K562 (cell line): ENCODE measurements around the gene LRP10. TPM values are rescaled to one million over a fixed set of nuclear protein-coding genes. Genes with fewer than 3 reads are reported as not detected.

ENCODE experiments used
- ARID1B ChIP-seq: fragments of 450-650 bp; IDR thresholded peaks from 2 replicates; pipeline ENCODE4 v1.6.1; 2016; ENCODE audit warnings: antibody characterized with exemption, mild to moderate bottlenecking, inconsistent platforms
- ILK ChIP-seq: fragments of 450-650 bp; IDR thresholded peaks from 2 replicates; pipeline ENCODE4 v1.6.1; 2016; ENCODE audit warnings: missing genetic modification characterization, low read depth, mild to moderate bottlenecking, missing compliant biosample characterization, moderate library complexity, borderline replicate concordance
- KDM1A ChIP-seq, 2 experiments: fragments of 450-650 bp; IDR thresholded peaks; 2 replicates each; pipeline ENCODE4 v1.6.1; 2016; ENCODE audit warnings: mild to moderate bottlenecking in 2 of 2
- MYNN ChIP-seq, 2 experiments: sonication (generic); formaldehyde crosslinking in 1 of 2; IDR thresholded peaks; 2 replicates each; pipeline versions ENCODE4 v1.5.0 to v1.6.1; 2016 to 2020; ENCODE audit warnings: antibody characterized with exemption in 1 of 2, missing genetic modification reagents in 1 of 2
- NFRKB ChIP-seq: fragments of 450-650 bp; IDR thresholded peaks from 2 replicates; pipeline ENCODE4 v1.6.1; 2016; ENCODE audit warnings: low read depth
- SMAD3 ChIP-seq: fragments of 450-650 bp; formaldehyde crosslinking; conservative IDR thresholded peaks from 2 replicates; pipeline ENCODE4 v1.4.0; 2020; ENCODE audit warnings: mild to moderate bottlenecking
- SP2 ChIP-seq: IDR thresholded peaks from 2 replicates; pipeline ENCODE4 v1.6.1; 2011; ENCODE audit warnings: mild to moderate bottlenecking, low read depth, low read length, moderate library complexity; ENCODE audit not compliant: poor library complexity, severe bottlenecking; ENCODE audit errors: extremely low read depth
- ZBTB34 ChIP-seq: fragments of 250-450 bp; sonication (Bioruptor Pico); IDR thresholded peaks from 2 replicates; pipeline ENCODE4 v1.8.0; 2021; ENCODE audit warnings: mild to moderate bottlenecking, moderate library complexity
- ZNF431 ChIP-seq: sonication (generic); formaldehyde crosslinking; IDR thresholded peaks from 2 replicates; pipeline ENCODE4 v1.8.0; 2022; ENCODE audit warnings: mild to moderate bottlenecking, missing genetic modification reagents
- ZNF518B ChIP-seq: fragments of 250-450 bp; sonication (Bioruptor Pico); IDR thresholded peaks from 2 replicates; pipeline ENCODE4 v1.5.0; 2021; ENCODE audit warnings: mild to moderate bottlenecking, moderate library complexity
- polyA plus RNA-seq, 8 experiments: library from polyadenylated mRNA; depleted of rRNA in 4 of 8; stranded (reverse) in 5 of 8; unstranded in 3 of 8; fragments of >200 nt; fragmentation: Nextera tagmentation in 2 of 8; fragmentation: Illumina TruSeq in 1 of 8; extraction: Ambion mirVana in 2 of 8; extraction: Trizol in 1 of 8; gene quantifications; 2 replicates each; pipeline versions ENCODE4 v1.2.1 to v1.2.3, GENCODE V29; 2011 to 2014; ENCODE audit warnings: inconsistent platforms in 1 of 8, missing spikeins in 1 of 8
- total RNA-seq, 7 experiments: library from RNA; depleted of rRNA in 6 of 7; stranded (reverse); fragments of >200 nt in 6 of 7; fragmentation: Illumina TruSeq in 2 of 7; extraction: Trizol in 2 of 7; gene quantifications; 2 replicates each; pipeline versions ENCODE4 v1.2.1 to v1.2.3, GENCODE V29; 2011 to 2021; ENCODE audit warnings: low replicate concordance in 1 of 7
- TF ChIP-seq, protein P1 (sequence below): sonication (generic); formaldehyde crosslinking; IDR thresholded peaks from 2 replicates; pipeline ENCODE4 v1.8.0; 2023; ENCODE audit warnings: mild to moderate bottlenecking, missing genetic modification reagents
- TF ChIP-seq, protein P2 (sequence below): fragments of 450-650 bp; formaldehyde crosslinking; conservative IDR thresholded peaks from 2 replicates; pipeline ENCODE4 v1.4.0; 2022; ENCODE audit warnings: mild to moderate bottlenecking, missing genetic modification characterization
- TF ChIP-seq, protein P3 (sequence below): fragments of 250-450 bp; sonication (Bioruptor Pico); IDR thresholded peaks from 2 replicates; pipeline ENCODE4 v1.6.1; 2021; ENCODE audit warnings: mild to moderate bottlenecking

LRP10 gene
- total and polyA plus RNA-seq, 9 of the 15 experiments (the other 6 are each of a cell fraction or from before 2014, with no cell fraction given), result 1.3 to 45.5 (median 10.9) TPM

GRCh38 chr14:22929104-22929960 is 57.8 kb downstream of the LRP10 start, which contains the start of gene PRMT5 (continued):
- TF ChIP-seq, protein P1, sequence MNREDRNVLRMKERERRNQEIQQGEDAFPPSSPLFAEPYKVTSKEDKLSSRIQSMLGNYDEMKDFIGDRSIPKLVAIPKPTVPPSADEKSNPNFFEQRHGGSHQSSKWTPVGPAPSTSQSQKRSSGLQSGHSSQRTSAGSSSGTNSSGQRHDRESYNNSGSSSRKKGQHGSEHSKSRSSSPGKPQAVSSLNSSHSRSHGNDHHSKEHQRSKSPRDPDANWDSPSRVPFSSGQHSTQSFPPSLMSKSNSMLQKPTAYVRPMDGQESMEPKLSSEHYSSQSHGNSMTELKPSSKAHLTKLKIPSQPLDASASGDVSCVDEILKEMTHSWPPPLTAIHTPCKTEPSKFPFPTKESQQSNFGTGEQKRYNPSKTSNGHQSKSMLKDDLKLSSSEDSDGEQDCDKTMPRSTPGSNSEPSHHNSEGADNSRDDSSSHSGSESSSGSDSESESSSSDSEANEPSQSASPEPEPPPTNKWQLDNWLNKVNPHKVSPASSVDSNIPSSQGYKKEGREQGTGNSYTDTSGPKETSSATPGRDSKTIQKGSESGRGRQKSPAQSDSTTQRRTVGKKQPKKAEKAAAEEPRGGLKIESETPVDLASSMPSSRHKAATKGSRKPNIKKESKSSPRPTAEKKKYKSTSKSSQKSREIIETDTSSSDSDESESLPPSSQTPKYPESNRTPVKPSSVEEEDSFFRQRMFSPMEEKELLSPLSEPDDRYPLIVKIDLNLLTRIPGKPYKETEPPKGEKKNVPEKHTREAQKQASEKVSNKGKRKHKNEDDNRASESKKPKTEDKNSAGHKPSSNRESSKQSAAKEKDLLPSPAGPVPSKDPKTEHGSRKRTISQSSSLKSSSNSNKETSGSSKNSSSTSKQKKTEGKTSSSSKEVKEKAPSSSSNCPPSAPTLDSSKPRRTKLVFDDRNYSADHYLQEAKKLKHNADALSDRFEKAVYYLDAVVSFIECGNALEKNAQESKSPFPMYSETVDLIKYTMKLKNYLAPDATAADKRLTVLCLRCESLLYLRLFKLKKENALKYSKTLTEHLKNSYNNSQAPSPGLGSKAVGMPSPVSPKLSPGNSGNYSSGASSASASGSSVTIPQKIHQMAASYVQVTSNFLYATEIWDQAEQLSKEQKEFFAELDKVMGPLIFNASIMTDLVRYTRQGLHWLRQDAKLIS (CRISPR knock-in tag), result peak; percentile 64; the same call in 1 of the 2 replicates
- TF ChIP-seq NFRKB (peak; percentile 97), SMAD3 (CRISPR knock-in tag) (0 out of 2 replicates have a peak, but pooled peaks have one; percentile 51), ZNF518B (CRISPR knock-in tag) (no peak), ZNF431 (CRISPR knock-in tag) (peak; percentile 32; the same call in 1 of the 2 replicates), ZBTB34 (no peak), SP2 (peak; percentile 62), ILK (tag) (no peak), ARID1B (no peak), KDM1A (IDR thresholded peaks at IDR 0.05) (no peak), MYNN (IDR thresholded peaks at IDR 0.05) (no peak; the same call in 1 of the 2 replicates), MYNN (CRISPR knock-in tag; IDR thresholded peaks at IDR 0.05) (no peak)
- TF ChIP-seq, protein P2, sequence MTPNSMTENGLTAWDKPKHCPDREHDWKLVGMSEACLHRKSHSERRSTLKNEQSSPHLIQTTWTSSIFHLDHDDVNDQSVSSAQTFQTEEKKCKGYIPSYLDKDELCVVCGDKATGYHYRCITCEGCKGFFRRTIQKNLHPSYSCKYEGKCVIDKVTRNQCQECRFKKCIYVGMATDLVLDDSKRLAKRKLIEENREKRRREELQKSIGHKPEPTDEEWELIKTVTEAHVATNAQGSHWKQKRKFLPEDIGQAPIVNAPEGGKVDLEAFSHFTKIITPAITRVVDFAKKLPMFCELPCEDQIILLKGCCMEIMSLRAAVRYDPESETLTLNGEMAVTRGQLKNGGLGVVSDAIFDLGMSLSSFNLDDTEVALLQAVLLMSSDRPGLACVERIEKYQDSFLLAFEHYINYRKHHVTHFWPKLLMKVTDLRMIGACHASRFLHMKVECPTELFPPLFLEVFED (CRISPR knock-in tag), result 0 out of 2 replicates have a peak, but pooled peaks have one; percentile 62
- TF ChIP-seq, protein P3, sequence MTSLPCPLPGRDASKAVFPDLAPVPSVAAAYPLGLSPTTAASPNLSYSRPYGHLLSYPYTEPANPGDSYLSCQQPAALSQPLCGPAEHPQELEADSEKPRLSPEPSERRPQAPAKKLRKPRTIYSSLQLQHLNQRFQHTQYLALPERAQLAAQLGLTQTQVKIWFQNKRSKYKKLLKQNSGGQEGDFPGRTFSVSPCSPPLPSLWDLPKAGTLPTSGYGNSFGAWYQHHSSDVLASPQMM (CRISPR knock-in tag), result no peak
